Measurements from ENCODE around the gene LAMC1.

LAMC1 gene

GRCh38 chr1:183002797-183003196 is 20.4 kb upstream of the LAMC1 start:
- no CpG with 5 or more reads among the region's 3 CpGs for WGBS (ENCODE audit: insufficient coverage)
- peaks cover 0 to 3% (median 2%) of the 10 kb centered on the region in 5 experiments for H3K27me3 ChIP-seq (replicated peaks in 2 of 5; ENCODE audit: control insufficient read depth in 4 of 5, insufficient read depth in 5 of 5, low read length in 4 of 5)
- no peaks in the 10 kb centered on the region for H3K36me3 ChIP-seq (ENCODE audit: control insufficient read depth in 4 of 4, insufficient read depth in 4 of 4, low read length in 3 of 4)
- H3K4me1 ChIP-seq (ENCODE audit: control extremely low read depth in 1 of 4, control insufficient read depth in 4 of 4, insufficient read depth in 4 of 4, low read length in 3 of 4), result no peaks in the 10 kb centered on the region
- ChIA-PET CTCF (no interaction called here), POLR2A (interaction anchor here (0.6 kb wide), 1 partner anchor 291 kb away, joined by 3 read pairs; no protein-coding TSS in a partner anchor)
- DNase-seq, result no peak
- no peaks in the 10 kb centered on the region for H3K9me3 ChIP-seq (ENCODE audit: control extremely low read depth in 1 of 5, control insufficient read depth in 4 of 5, insufficient read depth in 2 of 5, low read depth in 1 of 5, low read length in 4 of 5)
- no peak overlapping the region for H3K4me3 ChIP-seq (ENCODE audit: control insufficient read depth in 1 of 7, extremely low read depth in 1 of 7, insufficient read depth in 4 of 7, low read depth in 2 of 7, low read length in 6 of 7)
- no peak overlapping the region for H3K27ac ChIP-seq (ENCODE audit: insufficient read depth in 1 of 2, low read depth in 1 of 2, low read length in 2 of 2, poor library complexity in 1 of 2, severe bottlenecking in 2 of 2)

DNA sequence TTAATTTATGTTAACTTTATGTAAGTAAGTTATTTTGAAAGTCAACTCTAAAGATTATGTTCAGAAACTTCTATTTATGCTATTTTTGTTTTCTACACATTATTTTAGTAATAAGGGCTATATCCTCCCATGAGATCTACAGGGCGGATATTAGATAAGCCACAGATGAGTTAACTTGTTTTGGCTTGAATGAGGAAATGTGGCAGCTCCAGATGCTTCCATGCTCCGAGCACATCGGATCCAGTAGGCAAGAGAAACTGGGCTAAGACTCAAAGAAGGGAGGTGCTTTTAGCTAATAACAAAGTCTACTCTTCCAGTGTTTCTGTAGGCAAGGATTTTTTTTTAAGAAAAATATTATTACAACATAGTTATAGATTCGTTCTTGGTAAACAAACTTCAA is 20.0 kb upstream of the LAMC1 start:
- Histone ChIP-seq H3K36me3 (ENCODE audit: control insufficient read depth in 4 of 4, insufficient read depth in 4 of 4, low read length in 3 of 4) (no peaks in the 10 kb centered on the region), H3K27me3 (replicated peaks in 2 of 5; ENCODE audit: control insufficient read depth in 4 of 5, insufficient read depth in 5 of 5, low read length in 4 of 5) (peaks cover 0 to 3% (median 2%) of the 10 kb centered on the region in 5 experiments), H3K27ac (ENCODE audit: insufficient read depth in 1 of 2, low read depth in 1 of 2, low read length in 2 of 2, poor library complexity in 1 of 2, severe bottlenecking in 2 of 2) (no peak overlapping the region), H3K4me1 (ENCODE audit: control extremely low read depth in 1 of 4, control insufficient read depth in 4 of 4, insufficient read depth in 4 of 4, low read length in 3 of 4) (no peaks in the 10 kb centered on the region), H3K9me3 (ENCODE audit: control extremely low read depth in 1 of 5, control insufficient read depth in 4 of 5, insufficient read depth in 2 of 5, low read depth in 1 of 5, low read length in 4 of 5) (no peaks in the 10 kb centered on the region), H3K4me3 (ENCODE audit: control insufficient read depth in 1 of 7, extremely low read depth in 1 of 7, insufficient read depth in 4 of 7, low read depth in 2 of 7, low read length in 6 of 7) (no peak overlapping the region)
- DNase-seq, result no peak
- 100% methylated on average over 1 of the region's 4 CpGs for WGBS (ENCODE audit: insufficient coverage)
- CTCF ChIA-PET, result interaction anchor here (0.5 to 1.1 kb wide), 2 partner anchors 16 to 717 kb away, joined by 3 read pairs; no protein-coding TSS in a partner anchor
- POLR2A ChIA-PET, result interaction anchor here (0.6 kb wide), 1 partner anchor 290 kb away, joined by 3 read pairs; no protein-coding TSS in a partner anchor

DNA sequence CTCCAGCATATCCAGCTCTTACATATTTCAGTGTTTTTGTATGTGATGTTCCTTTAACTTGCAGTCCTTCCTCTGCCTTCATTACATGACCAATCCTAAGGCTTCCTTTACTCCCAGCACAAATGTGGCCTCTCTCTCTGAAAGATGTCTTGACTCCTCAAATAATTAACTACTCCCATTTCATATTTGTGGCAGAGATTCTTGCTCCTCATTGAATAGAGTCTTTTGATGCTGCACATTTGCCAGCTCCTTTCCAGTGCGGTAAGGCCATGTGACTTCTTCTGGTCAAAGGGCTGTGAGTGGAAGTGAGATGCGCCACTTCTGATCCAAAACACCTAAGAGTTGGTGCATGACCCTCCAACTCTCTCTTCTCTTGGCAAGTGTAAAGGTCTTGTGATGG is 19.1 kb upstream of the LAMC1 start:
- Histone ChIP-seq H3K36me3 (ENCODE audit: control insufficient read depth in 4 of 4, insufficient read depth in 4 of 4, low read length in 3 of 4) (no peaks in the 10 kb centered on the region), H3K27me3 (replicated peaks in 2 of 5; ENCODE audit: control insufficient read depth in 4 of 5, insufficient read depth in 5 of 5, low read length in 4 of 5) (peaks cover 0 to 3% (median 2%) of the 10 kb centered on the region in 5 experiments), H3K4me1 (ENCODE audit: control extremely low read depth in 1 of 4, control insufficient read depth in 4 of 4, insufficient read depth in 4 of 4, low read length in 3 of 4) (no peaks in the 10 kb centered on the region), H3K4me3 (ENCODE audit: control insufficient read depth in 1 of 7, extremely low read depth in 1 of 7, insufficient read depth in 4 of 7, low read depth in 2 of 7, low read length in 6 of 7) (no peak overlapping the region), H3K27ac (ENCODE audit: insufficient read depth in 1 of 2, low read depth in 1 of 2, low read length in 2 of 2, poor library complexity in 1 of 2, severe bottlenecking in 2 of 2) (no peak overlapping the region), H3K9me3 (ENCODE audit: control extremely low read depth in 1 of 5, control insufficient read depth in 4 of 5, insufficient read depth in 2 of 5, low read depth in 1 of 5, low read length in 4 of 5) (no peaks in the 10 kb centered on the region)
- ChIA-PET POLR2A (no interaction called here), CTCF (interaction anchor here (1.1 kb wide), 1 partner anchor 17 kb away, joined by 3 read pairs; no protein-coding TSS in a partner anchor)
- DNase-seq, result no peak
- no CpG with 5 or more reads among the region's 2 CpGs for WGBS (ENCODE audit: insufficient coverage)

DNA sequence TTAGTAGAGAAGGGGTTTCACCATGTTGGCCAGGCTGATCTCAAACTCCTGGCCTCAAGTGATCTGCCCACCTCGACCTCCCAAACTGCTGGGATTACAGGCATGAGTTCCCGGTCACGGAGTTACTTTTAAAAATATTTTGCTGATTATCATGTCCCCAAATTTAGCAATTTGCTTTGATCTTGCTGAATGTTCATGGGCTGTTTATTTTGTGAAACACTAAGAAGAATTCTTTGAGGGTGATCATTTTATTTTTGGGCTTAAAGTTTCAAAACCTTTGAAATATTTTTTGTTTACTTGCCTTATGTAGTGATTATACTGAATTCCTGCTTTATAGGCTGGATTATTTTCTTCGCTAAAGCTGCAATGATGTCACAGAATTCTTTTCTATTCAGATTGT is 11.4 kb upstream of the LAMC1 start:
- ChIA-PET CTCF (no interaction called here), POLR2A (no interaction called here)
- no peak for DNase-seq
- Histone ChIP-seq H3K36me3 (ENCODE audit: control insufficient read depth in 4 of 4, insufficient read depth in 4 of 4, low read length in 3 of 4) (no peaks in the 10 kb centered on the region), H3K4me1 (ENCODE audit: control extremely low read depth in 1 of 4, control insufficient read depth in 4 of 4, insufficient read depth in 4 of 4, low read length in 3 of 4) (no peaks in the 10 kb centered on the region), H3K27me3 (replicated peaks in 2 of 5; ENCODE audit: control insufficient read depth in 4 of 5, insufficient read depth in 5 of 5, low read length in 4 of 5) (peaks cover 0 to 5% (median 0%) of the 10 kb centered on the region in 5 experiments), H3K4me3 (ENCODE audit: control insufficient read depth in 1 of 7, extremely low read depth in 1 of 7, insufficient read depth in 4 of 7, low read depth in 2 of 7, low read length in 6 of 7) (no peak overlapping the region), H3K9me3 (ENCODE audit: control extremely low read depth in 1 of 5, control insufficient read depth in 4 of 5, insufficient read depth in 2 of 5, low read depth in 1 of 5, low read length in 4 of 5) (peaks cover 0 to 6% (median 0%) of the 10 kb centered on the region in 5 experiments), H3K27ac (ENCODE audit: insufficient read depth in 1 of 2, low read depth in 1 of 2, low read length in 2 of 2, poor library complexity in 1 of 2, severe bottlenecking in 2 of 2) (no peak overlapping the region)
- 97% methylated on average over 4 of the region's 4 CpGs for WGBS (ENCODE audit: insufficient coverage)

- ChIA-PET CTCF (no interaction called here), POLR2A (no interaction called here)
- Histone ChIP-seq H3K4me3 (ENCODE audit: control insufficient read depth in 1 of 7, extremely low read depth in 1 of 7, insufficient read depth in 4 of 7, low read depth in 2 of 7, low read length in 6 of 7) (no peak overlapping the region), H3K27ac (ENCODE audit: insufficient read depth in 1 of 2, low read depth in 1 of 2, low read length in 2 of 2, poor library complexity in 1 of 2, severe bottlenecking in 2 of 2) (no peak overlapping the region), H3K36me3 (ENCODE audit: control insufficient read depth in 4 of 4, insufficient read depth in 4 of 4, low read length in 3 of 4) (no peaks in the 10 kb centered on the region), H3K9me3 (ENCODE audit: control extremely low read depth in 1 of 5, control insufficient read depth in 4 of 5, insufficient read depth in 2 of 5, low read depth in 1 of 5, low read length in 4 of 5) (peaks cover 0 to 6% (median 0%) of the 10 kb centered on the region in 5 experiments), H3K27me3 (replicated peaks in 2 of 5; ENCODE audit: control insufficient read depth in 4 of 5, insufficient read depth in 5 of 5, low read length in 4 of 5) (peaks cover 0 to 5% (median 0%) of the 10 kb centered on the region in 5 experiments), H3K4me1 (ENCODE audit: control extremely low read depth in 1 of 4, control insufficient read depth in 4 of 4, insufficient read depth in 4 of 4, low read length in 3 of 4) (no peaks in the 10 kb centered on the region)
- WGBS (ENCODE audit: insufficient coverage), result 100% methylated on average over 3 of the region's 6 CpGs
- DNase-seq, result no peak
Measured at GRCh38 chr1:183012301-183012994, 10.8 kb upstream of the LAMC1 start.

- ChIA-PET CTCF (no interaction called here), POLR2A (no interaction called here)
- no peaks in the 10 kb centered on the region for H3K36me3 ChIP-seq (ENCODE audit: control insufficient read depth in 4 of 4, insufficient read depth in 4 of 4, low read length in 3 of 4)
- H3K27ac ChIP-seq (ENCODE audit: insufficient read depth in 1 of 2, low read depth in 1 of 2, low read length in 2 of 2, poor library complexity in 1 of 2, severe bottlenecking in 2 of 2), result no peak overlapping the region
- H3K4me1 ChIP-seq (ENCODE audit: control extremely low read depth in 1 of 4, control insufficient read depth in 4 of 4, insufficient read depth in 4 of 4, low read length in 3 of 4), result peaks cover 2 to 16% (median 13%) of the 10 kb centered on the region in 4 experiments
- H3K4me3 ChIP-seq (ENCODE audit: control insufficient read depth in 1 of 7, extremely low read depth in 1 of 7, insufficient read depth in 4 of 7, low read depth in 2 of 7, low read length in 6 of 7), result no peak overlapping the region
- H3K9me3 ChIP-seq (ENCODE audit: control extremely low read depth in 1 of 5, control insufficient read depth in 4 of 5, insufficient read depth in 2 of 5, low read depth in 1 of 5, low read length in 4 of 5), result no peaks in the 10 kb centered on the region
- WGBS (ENCODE audit: insufficient coverage), result 23% methylated on average over 1 of the region's 3 CpGs
- no peak for DNase-seq
- H3K27me3 ChIP-seq (replicated peaks in 2 of 5; ENCODE audit: control insufficient read depth in 4 of 5, insufficient read depth in 5 of 5, low read length in 4 of 5), result peaks cover 0 to 20% (median 5%) of the 10 kb centered on the region in 5 experiments
Measured at GRCh38 chr1:183019139-183019740, 4.0 kb upstream of the LAMC1 start.

DNA sequence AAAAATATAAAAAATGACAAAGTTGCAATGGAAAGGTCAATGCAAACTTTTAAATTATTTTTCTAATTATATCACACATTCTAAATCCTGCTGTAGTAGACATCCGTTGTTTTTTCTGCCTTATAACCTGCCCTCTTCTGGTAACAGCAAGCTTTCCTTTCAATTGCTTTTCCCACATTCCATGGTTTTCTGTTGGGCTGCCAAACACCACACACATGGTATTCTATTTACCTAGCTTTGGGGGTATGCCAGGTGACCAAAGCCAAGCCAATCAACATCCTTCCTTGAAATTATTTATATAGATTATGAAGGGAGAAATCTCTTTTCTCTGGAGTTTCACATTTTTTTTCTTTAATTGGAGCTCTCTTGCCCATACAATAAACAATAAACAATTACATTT is 3.4 kb upstream of the LAMC1 start:
- peaks cover 8 to 22% (median 18%) of the 10 kb centered on the region in 4 experiments for H3K4me1 ChIP-seq (ENCODE audit: control extremely low read depth in 1 of 4, control insufficient read depth in 4 of 4, insufficient read depth in 4 of 4, low read length in 3 of 4)
- CTCF ChIA-PET, result interaction anchor here (0.5 kb wide), 1 partner anchor 70 kb away, joined by 3 read pairs; no protein-coding TSS in a partner anchor
- POLR2A ChIA-PET, result no interaction called here

More for the DNA sequence above, 3.4 kb upstream of the LAMC1 start:
- Histone ChIP-seq H3K27ac (ENCODE audit: insufficient read depth in 1 of 2, low read depth in 1 of 2, low read length in 2 of 2, poor library complexity in 1 of 2, severe bottlenecking in 2 of 2) (no peak overlapping the region), H3K27me3 (replicated peaks in 2 of 5; ENCODE audit: control insufficient read depth in 4 of 5, insufficient read depth in 5 of 5, low read length in 4 of 5) (peaks cover 0 to 26% (median 5%) of the 10 kb centered on the region in 5 experiments), H3K9me3 (ENCODE audit: control extremely low read depth in 1 of 5, control insufficient read depth in 4 of 5, insufficient read depth in 2 of 5, low read depth in 1 of 5, low read length in 4 of 5) (no peaks in the 10 kb centered on the region), H3K4me3 (ENCODE audit: control insufficient read depth in 1 of 7, extremely low read depth in 1 of 7, insufficient read depth in 4 of 7, low read depth in 2 of 7, low read length in 6 of 7) (no peak overlapping the region), H3K36me3 (ENCODE audit: control insufficient read depth in 4 of 4, insufficient read depth in 4 of 4, low read length in 3 of 4) (no peaks in the 10 kb centered on the region)
- WGBS (ENCODE audit: insufficient coverage), result no CpG with 5 or more reads among the region's 1 CpG
- no peak for DNase-seq
